Brain pericyte (primary cell): Measurements from ENCODE around the gene APBB1IP.

Experiments used
- DNase-seq: peaks from one replicate; pipeline ENCODE4 v3.0.0-alpha.2; 2012; ENCODE audit warnings: low read depth, low spot score

Gene APBB1IP

GRCh38 chr10:26507441-26507840 is 69.3 kb downstream of the APBB1IP start:
- no peak for DNase-seq

GRCh38 chr10:26508016-26508415 is 69.9 kb downstream of the APBB1IP start:
- DNase-seq: no peak

DNA sequence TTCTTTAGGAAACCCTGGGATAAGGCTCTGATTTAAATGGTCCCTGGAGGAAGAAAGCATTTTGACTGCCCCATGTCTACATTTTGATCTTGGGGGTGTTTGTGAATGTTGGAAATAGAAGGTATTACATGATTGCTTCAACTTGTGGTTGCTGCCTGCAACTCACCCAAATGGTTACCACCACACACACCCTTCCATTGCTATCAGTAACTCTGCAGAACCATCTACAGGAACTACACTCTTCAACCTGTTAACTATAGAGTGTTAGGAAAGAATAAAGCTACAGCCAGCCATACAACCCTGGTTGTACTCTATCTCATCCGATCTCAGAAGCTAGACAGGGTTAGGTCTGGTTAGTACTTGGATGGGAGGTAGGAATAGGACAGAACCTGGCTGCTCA is 71.2 kb downstream of the APBB1IP start:
- no peak for DNase-seq

DNA sequence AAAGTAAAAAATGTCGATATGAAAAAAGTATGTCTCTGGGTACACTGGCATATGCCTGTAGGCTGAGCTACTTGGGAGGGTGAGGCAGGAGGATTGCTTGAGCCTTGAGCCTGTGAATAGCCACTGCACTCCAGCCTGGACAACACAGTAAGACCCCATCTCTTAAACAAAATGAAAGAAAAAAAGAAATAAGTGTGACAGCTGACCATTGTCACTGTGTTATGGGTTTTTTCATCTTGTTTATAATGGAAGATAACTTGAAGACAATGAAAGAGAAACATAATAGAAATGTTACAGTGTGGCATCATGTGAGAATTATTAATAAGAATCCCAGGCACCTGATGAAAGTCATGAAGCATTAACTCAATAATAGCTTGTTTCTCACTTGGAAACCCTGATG is 75.0 kb downstream of the APBB1IP start:
- DNase-seq: no peak

- no peak for DNase-seq
Observed at GRCh38 chr10:26516540-26517101, 78.5 kb downstream of the APBB1IP start.

GRCh38 chr10:26517141-26517867 is 79.2 kb downstream of the APBB1IP start:
- DNase-seq: no peak

DNA sequence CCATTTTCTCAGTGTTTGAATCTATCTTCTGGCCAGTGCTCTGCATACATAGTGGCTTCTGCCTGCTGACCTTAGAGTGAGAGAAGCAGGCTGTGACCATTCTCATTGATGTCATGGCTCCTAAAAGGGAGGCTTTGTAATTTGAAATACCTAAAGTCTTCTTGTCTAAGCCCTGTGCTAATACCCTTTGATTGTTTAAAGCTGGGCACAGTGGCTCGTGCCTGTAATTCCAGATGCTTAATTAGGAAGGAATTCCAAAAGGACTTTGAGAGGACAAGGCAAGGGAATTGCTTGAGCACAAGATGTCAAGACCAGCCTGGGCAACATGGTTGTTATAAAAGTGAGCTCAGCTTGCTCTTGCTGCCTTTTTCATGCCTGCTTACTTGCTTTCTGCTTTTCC is 81.7 kb downstream of the APBB1IP start:
- DNase-seq: no peak

DNA sequence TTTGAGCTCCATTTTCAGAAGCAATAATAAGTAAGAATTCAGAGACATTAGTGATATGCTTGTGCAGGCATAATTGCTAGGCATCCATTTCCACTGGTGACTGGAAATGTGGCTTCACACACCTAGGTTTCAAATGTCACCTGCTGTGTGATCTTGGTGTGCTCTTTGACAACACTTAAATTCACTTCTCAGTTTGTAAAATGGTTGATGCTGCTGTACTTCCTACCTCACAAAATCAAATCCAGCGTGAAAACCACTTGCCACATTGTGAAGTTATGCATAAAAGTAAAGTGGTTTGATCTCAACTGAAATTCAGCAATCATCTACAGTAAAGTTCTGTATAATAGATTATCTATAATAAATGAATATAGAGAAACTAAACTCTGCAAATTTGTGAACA is 82.4 kb downstream of the APBB1IP start:
- DNase-seq: no peak

- no peak for DNase-seq
Observed at GRCh38 chr10:26524161-26524896, 86.2 kb downstream of the APBB1IP start.

DNA sequence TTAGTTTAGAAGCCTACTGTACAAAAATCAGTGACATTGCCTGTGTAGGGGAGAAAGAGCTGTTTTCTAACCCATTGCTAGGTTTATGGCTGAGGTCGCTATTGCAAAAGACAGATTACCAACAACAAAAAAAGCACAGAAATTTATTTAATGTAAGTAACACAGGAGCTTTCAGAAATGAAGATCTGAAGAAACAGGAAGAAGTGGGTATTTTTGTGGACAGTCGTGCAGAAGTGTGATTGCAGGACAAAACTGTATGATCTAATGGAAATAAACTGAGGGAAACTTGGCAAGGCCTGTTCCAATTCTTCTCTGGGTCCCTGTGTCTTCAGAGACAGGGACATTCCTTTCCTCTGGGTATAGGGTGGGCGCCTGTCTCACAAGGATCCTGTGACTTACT is 87.4 kb downstream of the APBB1IP start:
- DNase-seq: no peak

- DNase-seq: no peak
Observed at GRCh38 chr10:26527018-26527417, 88.9 kb downstream of the APBB1IP start.

DNA sequence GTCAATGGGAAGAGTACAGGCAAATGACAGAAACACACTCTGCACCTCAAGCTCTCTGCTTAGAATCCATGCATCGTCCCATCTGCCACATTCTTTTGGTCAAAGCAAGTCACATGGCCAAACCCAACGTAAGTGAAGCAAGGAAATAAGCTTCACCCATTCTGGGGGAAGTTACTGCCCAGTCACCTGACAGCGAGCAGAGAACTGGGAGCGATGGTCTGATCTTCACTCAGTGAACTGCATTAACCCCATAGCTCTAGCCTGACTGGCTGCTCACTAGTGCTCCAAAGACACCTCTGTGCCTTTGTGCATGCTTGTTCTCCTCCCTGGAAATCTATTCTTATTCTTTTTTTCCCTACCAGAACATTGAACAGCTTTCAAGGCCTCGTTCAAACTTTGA is 89.9 kb downstream of the APBB1IP start:
- no peak for DNase-seq

DNA sequence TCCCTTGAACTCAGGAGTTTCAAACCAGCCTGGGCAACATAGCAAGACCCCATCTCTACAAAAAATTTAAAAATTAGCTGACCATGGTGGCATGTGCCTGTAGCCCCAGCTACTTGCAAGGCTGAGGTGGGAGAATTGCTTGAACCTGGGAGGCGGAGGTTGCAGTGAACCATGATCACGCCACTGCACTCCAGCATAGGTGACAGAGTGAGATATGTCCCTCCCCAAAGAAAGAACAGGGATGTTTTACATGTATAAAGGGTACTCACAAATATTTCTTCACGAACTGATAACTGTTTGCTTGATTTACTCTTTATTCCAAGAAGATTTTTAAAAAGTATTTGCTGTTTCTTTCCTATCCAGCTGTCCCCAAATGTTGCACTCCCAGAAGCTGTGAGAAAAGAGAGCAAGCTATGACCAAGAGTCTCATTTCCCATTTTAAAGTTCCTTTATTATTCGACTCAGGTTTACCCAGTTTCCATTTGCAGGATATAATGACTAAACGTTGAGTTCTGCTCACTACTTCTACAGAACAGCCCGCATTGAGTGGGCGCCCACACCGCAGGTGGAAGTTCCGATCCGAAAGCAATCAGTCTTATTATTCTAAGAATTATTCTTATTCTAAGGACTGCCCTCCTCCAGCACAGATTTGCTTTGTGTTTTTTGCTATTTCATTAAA is 90.7 kb downstream of the APBB1IP start:
- no peak for DNase-seq

GRCh38 chr10:26534384-26534783 is 96.2 kb downstream of the APBB1IP start:
- DNase-seq: no peak

- DNase-seq: no peak
Observed at GRCh38 chr10:26540601-26541000, 102.5 kb downstream of the APBB1IP start.

DNA sequence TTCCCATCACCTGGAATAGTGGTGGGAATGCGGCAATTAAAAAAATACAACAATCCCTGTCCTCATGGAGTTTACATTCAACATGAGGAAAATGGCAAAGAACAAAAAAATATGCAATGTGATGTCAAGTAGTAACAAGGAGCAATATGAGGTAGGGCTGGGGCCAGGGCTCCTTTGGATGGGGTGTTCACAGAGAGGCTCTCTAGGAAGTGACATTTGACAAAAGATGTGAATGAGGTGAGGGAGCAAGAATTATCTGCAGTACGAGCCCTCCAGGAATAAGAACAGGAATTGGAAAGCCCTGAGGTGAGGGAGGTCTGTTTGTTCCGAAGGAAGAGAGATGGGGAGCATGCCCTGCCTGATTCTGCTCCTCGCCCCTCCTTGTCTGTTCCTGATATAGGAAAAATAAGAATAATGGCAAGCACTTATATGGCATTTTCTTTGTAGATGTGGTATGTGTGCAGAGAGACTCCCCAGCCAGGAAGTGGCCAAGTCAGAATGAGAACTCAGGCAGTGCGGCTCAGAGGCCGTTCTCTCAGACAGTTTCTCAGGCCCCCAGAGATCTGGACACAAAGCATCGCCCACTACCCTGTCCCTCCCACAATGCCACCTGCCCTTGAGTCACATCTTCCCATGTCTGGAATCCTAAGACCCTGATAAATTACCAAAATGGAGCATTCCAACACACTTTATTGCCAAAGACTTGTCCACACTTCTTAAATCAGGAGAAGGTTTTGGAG is 105.6 kb downstream of the APBB1IP start:
- no peak for DNase-seq

- no peak for DNase-seq
Observed at GRCh38 chr10:26544932-26545331, 106.8 kb downstream of the APBB1IP start.

- DNase-seq: no peak
Observed at GRCh38 chr10:26550774-26551526, 112.8 kb downstream of the APBB1IP start.

- DNase-seq: no peak
Observed at GRCh38 chr10:26554246-26554645, 116.1 kb downstream of the APBB1IP start.

- no peak for DNase-seq
Observed at GRCh38 chr10:26555719-26556368, 117.7 kb downstream of the APBB1IP start.
